ENCODE measurements around the gene XPO6. TPM values are rescaled to one million over a fixed set of nuclear protein-coding genes. Genes with fewer than 3 reads are reported as not detected.

The XPO6 gene
- total RNA-seq, 1 donor from 2014 or later, result 236 TPM

DNA sequence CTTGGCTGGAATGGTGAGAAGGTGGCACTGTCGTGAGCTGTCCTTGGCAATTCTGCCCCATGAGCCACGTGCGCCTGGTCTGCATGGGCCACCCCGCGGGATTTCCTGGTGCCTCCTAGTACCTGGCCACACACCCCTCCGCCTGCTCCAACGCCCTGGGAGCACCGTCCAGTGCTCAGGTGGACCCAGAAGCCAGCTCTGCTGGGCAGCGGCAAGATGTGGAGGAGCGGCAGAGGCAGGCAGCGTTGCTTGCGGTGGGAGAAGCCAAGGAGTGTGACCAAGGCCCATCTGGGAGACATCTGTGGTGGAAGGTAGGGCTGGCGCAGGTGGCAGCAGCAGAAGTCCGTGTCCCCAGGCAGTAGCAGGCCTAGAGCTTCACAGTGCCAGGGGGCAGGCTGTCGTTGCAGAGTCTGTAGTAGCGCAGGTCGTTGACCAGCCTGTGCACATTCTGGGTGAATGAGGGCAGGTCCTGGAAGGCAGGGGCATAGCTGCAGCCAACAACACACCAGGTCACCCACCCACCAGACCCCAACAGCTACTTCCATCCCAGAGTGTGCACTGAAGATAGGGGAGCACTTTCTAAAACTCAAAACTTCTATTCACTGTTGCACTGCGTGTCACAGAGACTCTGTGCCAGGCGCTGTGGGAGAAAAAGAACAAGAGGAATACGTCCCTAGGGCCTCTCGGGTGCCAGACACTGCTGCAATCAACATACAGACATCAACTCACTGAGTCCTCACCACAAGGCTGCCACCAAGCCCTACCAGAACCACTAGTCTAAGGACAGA lies 113.4 kb downstream of the XPO6 start:
- POLR2A ChIA-PET, result no interaction called here
- Mint-ChIP-seq H3K27ac (no peak overlapping the region), H3K27me3 (no peaks in the 10 kb centered on the region), H3K4me3 (no peak overlapping the region), H3K9me3 (no peaks in the 10 kb centered on the region), H3K4me1 (no peaks in the 10 kb centered on the region), H3K36me3 (ENCODE audit: low read depth) (peaks cover 66% of the 10 kb centered on the region)
- DNase-seq (no peak), ATAC-seq (ENCODE audit: low read depth) (no peak)
- TF ChIP-seq, protein P1, sequence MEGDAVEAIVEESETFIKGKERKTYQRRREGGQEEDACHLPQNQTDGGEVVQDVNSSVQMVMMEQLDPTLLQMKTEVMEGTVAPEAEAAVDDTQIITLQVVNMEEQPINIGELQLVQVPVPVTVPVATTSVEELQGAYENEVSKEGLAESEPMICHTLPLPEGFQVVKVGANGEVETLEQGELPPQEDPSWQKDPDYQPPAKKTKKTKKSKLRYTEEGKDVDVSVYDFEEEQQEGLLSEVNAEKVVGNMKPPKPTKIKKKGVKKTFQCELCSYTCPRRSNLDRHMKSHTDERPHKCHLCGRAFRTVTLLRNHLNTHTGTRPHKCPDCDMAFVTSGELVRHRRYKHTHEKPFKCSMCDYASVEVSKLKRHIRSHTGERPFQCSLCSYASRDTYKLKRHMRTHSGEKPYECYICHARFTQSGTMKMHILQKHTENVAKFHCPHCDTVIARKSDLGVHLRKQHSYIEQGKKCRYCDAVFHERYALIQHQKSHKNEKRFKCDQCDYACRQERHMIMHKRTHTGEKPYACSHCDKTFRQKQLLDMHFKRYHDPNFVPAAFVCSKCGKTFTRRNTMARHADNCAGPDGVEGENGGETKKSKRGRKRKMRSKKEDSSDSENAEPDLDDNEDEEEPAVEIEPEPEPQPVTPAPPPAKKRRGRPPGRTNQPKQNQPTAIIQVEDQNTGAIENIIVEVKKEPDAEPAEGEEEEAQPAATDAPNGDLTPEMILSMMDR (IDR thresholded peaks at IDR 0.05), result no peak
- CTCF ChIA-PET, result no interaction called here
- intact Hi-C loops (cut with micrococcal nuclease), result no loop called here

DNA sequence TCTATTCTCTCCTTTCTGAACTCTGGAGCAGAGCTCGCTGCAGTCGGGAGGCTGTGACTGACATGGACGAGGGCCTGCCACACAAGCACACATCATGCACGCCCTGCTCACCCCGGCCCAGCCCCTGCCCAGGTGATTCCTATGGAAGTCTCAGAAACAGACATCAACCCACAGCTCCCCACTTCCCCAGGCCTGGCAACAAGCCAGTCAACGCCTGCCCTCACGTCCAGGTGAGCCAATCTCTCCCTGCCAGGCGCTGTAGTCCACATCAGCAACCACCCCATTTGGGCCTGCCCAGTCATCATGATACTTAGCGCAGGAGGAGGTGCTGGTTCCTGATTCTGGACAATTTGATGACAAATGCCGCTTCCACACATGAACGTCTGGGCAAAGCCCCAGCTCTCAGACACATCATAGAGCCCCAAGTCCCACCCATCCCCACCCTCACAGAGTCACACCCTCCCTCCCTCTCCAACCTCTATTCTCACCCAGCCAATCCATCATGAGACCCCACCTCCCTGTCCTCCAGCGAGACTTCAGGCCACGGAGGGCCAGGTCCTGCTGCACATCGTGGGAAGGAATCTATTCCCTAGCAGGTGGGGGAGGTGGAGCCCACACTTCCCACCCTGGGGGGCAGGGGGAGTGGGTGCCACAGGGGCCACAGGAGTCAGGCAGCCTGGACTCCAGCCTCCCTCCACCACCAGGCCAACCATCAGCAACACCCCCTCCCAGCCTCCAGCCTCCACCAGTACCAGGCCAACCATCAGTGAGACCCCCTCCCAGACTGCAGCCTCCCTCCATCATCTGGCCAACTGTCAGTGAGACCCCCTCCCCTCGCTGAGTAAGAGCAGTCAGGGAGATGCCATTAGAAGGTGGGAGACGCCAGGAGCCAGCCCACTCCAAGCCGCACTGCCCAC lies 114.5 kb downstream of the XPO6 start:
- H3K36me3 Mint-ChIP-seq (ENCODE audit: low read depth), result peaks cover 56% of the 10 kb centered on the region
- no peaks in the 10 kb centered on the region for H3K4me1 Mint-ChIP-seq
- POLR2A ChIA-PET, result no interaction called here
- H3K4me3 Mint-ChIP-seq, result no peak overlapping the region
- intact Hi-C loops (cut with micrococcal nuclease), result no loop called here
- H3K27ac Mint-ChIP-seq, result no peak overlapping the region
- DNase-seq (no peak), ATAC-seq (ENCODE audit: low read depth) (no peak)
- TF ChIP-seq, protein P1 (IDR thresholded peaks at IDR 0.05), result no peak
- no peaks in the 10 kb centered on the region for H3K27me3 Mint-ChIP-seq
- H3K9me3 Mint-ChIP-seq, result no peaks in the 10 kb centered on the region
- CTCF ChIA-PET, result no interaction called here

DNA sequence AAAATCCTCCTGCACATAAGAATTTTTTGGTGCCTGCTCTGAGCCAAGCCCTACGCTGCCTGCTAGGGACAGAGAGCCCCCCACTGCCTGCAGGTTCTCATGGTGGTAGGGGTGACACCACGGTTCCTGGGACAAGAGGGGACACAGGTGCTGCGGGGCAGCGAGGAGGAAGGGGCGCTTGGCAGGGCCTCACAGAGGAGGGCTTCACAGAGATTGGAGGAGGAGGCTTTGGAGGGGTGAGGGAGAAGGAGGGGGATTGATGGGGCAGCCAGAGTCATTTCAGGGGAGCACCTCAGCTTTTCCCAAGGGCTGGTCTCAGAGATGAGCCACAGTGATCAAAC lies 118.4 kb downstream of the XPO6 start:
- ChIA-PET CTCF (no interaction called here), POLR2A (no interaction called here)
- Mint-ChIP-seq H3K27me3 (no peaks in the 10 kb centered on the region), H3K9me3 (no peaks in the 10 kb centered on the region), H3K4me1 (peaks cover 2% of the 10 kb centered on the region), H3K36me3 (ENCODE audit: low read depth) (peaks cover 20% of the 10 kb centered on the region), H3K27ac (no peak overlapping the region), H3K4me3 (no peak overlapping the region)
- ATAC-seq (ENCODE audit: low read depth), result no peak
- TF ChIP-seq, protein P1 (IDR thresholded peaks at IDR 0.05), result no peak
- no peak for DNase-seq
- intact Hi-C loops (cut with micrococcal nuclease), result no loop called here

DNA sequence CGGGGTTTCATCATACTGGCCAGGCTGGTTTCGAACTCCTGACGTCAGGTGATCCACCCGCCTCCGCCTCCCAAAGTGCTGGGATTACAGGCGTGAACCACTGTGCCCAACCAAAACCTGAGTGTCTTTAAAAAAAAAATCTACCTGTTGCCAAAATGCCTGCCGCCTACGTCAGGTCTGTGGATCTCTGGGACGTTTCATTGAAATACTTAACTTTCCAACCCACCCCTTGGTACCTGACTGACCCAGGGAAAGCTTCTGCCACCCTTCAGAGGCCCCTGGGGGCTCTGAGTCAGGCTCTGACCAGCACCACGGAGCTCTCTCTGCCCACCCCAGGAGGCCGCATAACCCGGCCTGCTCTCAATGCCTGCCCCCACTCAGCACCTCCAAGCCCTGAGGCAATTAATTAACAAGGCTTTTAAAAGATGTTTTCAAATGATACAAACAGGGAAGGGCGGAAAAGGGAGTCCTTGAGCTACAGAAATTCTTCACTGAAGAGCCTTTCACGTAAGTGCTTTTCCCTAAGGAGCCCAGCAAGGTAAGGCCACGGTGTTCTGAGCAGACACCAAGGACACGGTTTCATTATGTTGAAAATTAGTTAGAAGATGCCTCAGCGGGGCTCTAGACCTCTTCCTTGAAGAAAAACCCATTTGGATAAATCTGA lies 118.9 kb downstream of the XPO6 start:
- ChIA-PET POLR2A (no interaction called here), CTCF (no interaction called here)
- no peak overlapping the region for H3K27ac Mint-ChIP-seq
- TF ChIP-seq, protein P1 (IDR thresholded peaks at IDR 0.05), result no peak
- ATAC-seq (ENCODE audit: low read depth), result no peak
- peaks cover 2% of the 10 kb centered on the region for H3K4me1 Mint-ChIP-seq
- DNase-seq, result no peak
- no peaks in the 10 kb centered on the region for H3K9me3 Mint-ChIP-seq
- H3K36me3 Mint-ChIP-seq (ENCODE audit: low read depth), result peaks cover 15% of the 10 kb centered on the region
- no peak overlapping the region for H3K4me3 Mint-ChIP-seq
- H3K27me3 Mint-ChIP-seq, result no peaks in the 10 kb centered on the region
- intact Hi-C loops (cut with micrococcal nuclease), result no loop called here

DNA sequence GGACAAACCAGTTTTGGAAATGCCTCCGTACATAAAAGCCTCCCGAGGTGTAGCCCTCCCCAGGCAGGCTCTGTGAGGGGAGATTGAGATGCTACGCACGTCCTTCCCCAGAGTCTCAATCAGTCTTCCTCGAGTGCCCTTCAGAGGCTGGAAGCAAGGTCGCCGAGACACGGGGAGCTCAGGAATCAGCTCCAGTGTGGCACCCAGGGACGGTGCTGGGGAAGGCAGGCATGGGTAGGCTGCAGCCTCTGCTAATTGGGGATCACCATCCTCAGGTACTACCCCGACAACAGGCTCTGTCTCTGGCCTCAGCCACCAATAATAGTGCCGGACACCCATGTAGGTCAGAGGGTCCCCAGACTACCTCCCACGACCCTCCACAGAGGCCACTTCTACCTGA lies 120.1 kb downstream of the XPO6 start:
- Mint-ChIP-seq H3K36me3 (ENCODE audit: low read depth) (peaks cover 3% of the 10 kb centered on the region), H3K4me3 (no peak overlapping the region), H3K4me1 (peaks cover 2% of the 10 kb centered on the region), H3K27ac (no peak overlapping the region), H3K9me3 (no peaks in the 10 kb centered on the region), H3K27me3 (no peaks in the 10 kb centered on the region)
- ChIA-PET CTCF (no interaction called here), POLR2A (no interaction called here)
- ATAC-seq (ENCODE audit: low read depth) (no peak), DNase-seq (no peak)
- intact Hi-C loops (cut with micrococcal nuclease), result no loop called here
- TF ChIP-seq, protein P1 (IDR thresholded peaks at IDR 0.05), result no peak

Data from activated B cell treated with CpG ODN at 0.5 μM for 24 hours (primary cell).